ENCODE data around the gene KCNJ16.

KCNJ16 gene

GRCh38 chr17:70071127-70071526 lies 3.9 kb upstream of the KCNJ16 start:
- no peak for DNase-seq

- no peak for DNase-seq
Observed at GRCh38 chr17:70071620-70072019, 3.4 kb upstream of the KCNJ16 start.

- no peak for DNase-seq
Observed at GRCh38 chr17:70072546-70073309, 2.3 kb upstream of the KCNJ16 start.

- DNase-seq = no peak
Observed at GRCh38 chr17:70073310-70073709, 1.7 kb upstream of the KCNJ16 start.

- no peak for DNase-seq
Observed at GRCh38 chr17:70073799-70074198, 1.2 kb upstream of the KCNJ16 start.

- DNase-seq = no peak
Observed at GRCh38 chr17:70074236-70074830, 692 bp upstream of the KCNJ16 start.

- no peak for DNase-seq
Observed at GRCh38 chr17:70076189-70076588, 1.2 kb downstream of the KCNJ16 start.

GRCh38 chr17:70076831-70077230 lies 1.8 kb downstream of the KCNJ16 start:
- no peak for DNase-seq

- DNase-seq = no peak
Observed at GRCh38 chr17:70078549-70078948, 3.5 kb downstream of the KCNJ16 start.

GRCh38 chr17:70078994-70079531 lies 4.0 kb downstream of the KCNJ16 start:
- no peak for DNase-seq

- no peak for DNase-seq
Observed at GRCh38 chr17:70080541-70081347, 5.7 kb downstream of the KCNJ16 start.

- no peak for DNase-seq
Observed at GRCh38 chr17:70081885-70082284, 6.9 kb downstream of the KCNJ16 start.

- DNase-seq = no peak
Observed at GRCh38 chr17:70084476-70084875, 9.5 kb downstream of the KCNJ16 start.

GRCh38 chr17:70086516-70086915 lies 11.5 kb downstream of the KCNJ16 start:
- DNase-seq = no peak

- DNase-seq = no peak
Observed at GRCh38 chr17:70089513-70090148, 14.6 kb downstream of the KCNJ16 start.

- DNase-seq = no peak
Observed at GRCh38 chr17:70091005-70091568, 16.1 kb downstream of the KCNJ16 start.

- no peak for DNase-seq
Observed at GRCh38 chr17:70091696-70092095, 16.7 kb downstream of the KCNJ16 start.

- DNase-seq = no peak
Observed at GRCh38 chr17:70093163-70093562, 18.1 kb downstream of the KCNJ16 start.

- no peak for DNase-seq
Observed at GRCh38 chr17:70095455-70095854, 20.4 kb downstream of the KCNJ16 start.

- no peak for DNase-seq
Observed at GRCh38 chr17:70096861-70097260, 21.8 kb downstream of the KCNJ16 start.

- no peak for DNase-seq
Observed at GRCh38 chr17:70098030-70098429, 23.0 kb downstream of the KCNJ16 start.

GRCh38 chr17:70099294-70099693 lies 24.3 kb downstream of the KCNJ16 start:
- DNase-seq = no peak

GRCh38 chr17:70099884-70100283 lies 24.9 kb downstream of the KCNJ16 start:
- DNase-seq = no peak

Measured in activated CD8-positive, alpha-beta memory T cell treated with anti-CD3 and anti-CD28 coated beads, Interleukin-2, amount 50 U/mL, for 4 hours (primary cell).